ENCODE data around the gene TOPAZ1.

GRCh38 chr3:44292947-44293346 is 51.3 kb downstream of the TOPAZ1 start:
- no peak for TF ChIP-seq POLR2A (IDR thresholded peaks at IDR 0.05; ENCODE audit: low read length)
- no peak for TF ChIP-seq GATA1 (IDR thresholded peaks at IDR 0.05; ENCODE audit: low read depth, low read length)
